HCT116 (cell line): Measurements from ENCODE around the gene PEDS1.

Experiments used
- CEBPB ChIP-seq: IDR thresholded peaks from 2 replicates; pipeline ENCODE4 v1.6.1; 2012; ENCODE audit warnings: low read depth
- CTCF ChIP-seq, 3 experiments: fragments of 200-600 bp in 1 of 3; sonication (generic) in 1 of 3; IDR thresholded peaks in 2 of 3; conservative IDR thresholded peaks in 1 of 3; 2 replicates each; pipeline ENCODE4 v1.5.1; 2012 to 2017; ENCODE audit warnings: low read depth in 2 of 3, low read length in 2 of 3, antibody characterized with exemption in 1 of 3, borderline replicate concordance in 1 of 3, control low read depth in 1 of 3, mild to moderate bottlenecking in 1 of 3, mixed read lengths in 1 of 3, mixed run types in 1 of 3, moderate library complexity in 1 of 3; ENCODE audit not compliant: insufficient read depth in 1 of 3
- EGR1 ChIP-seq: IDR thresholded peaks from 2 replicates; pipeline ENCODE4 v1.6.1; 2012; ENCODE audit warnings: low read depth
- ELF1 ChIP-seq: IDR thresholded peaks from 2 replicates; pipeline ENCODE4 v1.6.1; 2012; ENCODE audit warnings: low read depth, borderline replicate concordance
- EZH2 ChIP-seq: fragments of 200-600 bp; sonication (generic); IDR thresholded peaks from 2 replicates; pipeline ENCODE4 v1.6.1; 2017; ENCODE audit warnings: antibody characterized with exemption, mixed run types
- JUND ChIP-seq: IDR thresholded peaks from 2 replicates; pipeline ENCODE4 v1.6.1; 2012
- POLR2A ChIP-seq: IDR thresholded peaks from 2 replicates; pipeline ENCODE4 v1.7.0; 2011; ENCODE audit warnings: borderline replicate concordance; ENCODE audit not compliant: insufficient read depth, insufficient read length; ENCODE audit errors: extremely low read depth
- POLR2AphosphoS5 ChIP-seq: IDR thresholded peaks from 2 replicates; pipeline ENCODE4 v1.6.1; 2011; ENCODE audit warnings: mild to moderate bottlenecking, low read depth, low read length, moderate library complexity
- SP1 ChIP-seq: IDR thresholded peaks from 2 replicates; pipeline ENCODE4 v1.6.1; 2012; ENCODE audit warnings: low read depth
- ZNF274 ChIP-seq: fragments of 200-500 bp; sonication (Bioruptor generic); IDR thresholded peaks from 2 replicates; pipeline ENCODE4 v1.6.1; 2014; ENCODE audit warnings: mild to moderate bottlenecking, low read depth, low read length, inconsistent platforms

GRCh38 chr20:50133041-50133440 is 20.5 kb downstream of the PEDS1 start:
- TF ChIP-seq CTCF (IDR thresholded peaks at IDR 0.05 in 2 of 3, conservative IDR thresholded peaks at IDR 0.05 in 1 of 3; ENCODE audit: borderline replicate concordance in 1 of 3, insufficient read depth in 1 of 3, low read depth in 2 of 3, low read length in 2 of 3) (no peak), CEBPB (no peak), POLR2AphosphoS5 (no peak), ZNF274 (no peak), POLR2A (no peak), SP1 (no peak), EZH2 (no peak), JUND (no peak), ELF1 (no peak), EGR1 (no peak)
